Stromal cell of bone marrow (primary cell): ENCODE measurements around the gene HOXA5.

ENCODE experiments used
- DNase-seq: peaks from one replicate; pipeline ENCODE4 v3.0.0-alpha.2; 2012; ENCODE audit warnings: low read depth

Gene HOXA5

DNA sequence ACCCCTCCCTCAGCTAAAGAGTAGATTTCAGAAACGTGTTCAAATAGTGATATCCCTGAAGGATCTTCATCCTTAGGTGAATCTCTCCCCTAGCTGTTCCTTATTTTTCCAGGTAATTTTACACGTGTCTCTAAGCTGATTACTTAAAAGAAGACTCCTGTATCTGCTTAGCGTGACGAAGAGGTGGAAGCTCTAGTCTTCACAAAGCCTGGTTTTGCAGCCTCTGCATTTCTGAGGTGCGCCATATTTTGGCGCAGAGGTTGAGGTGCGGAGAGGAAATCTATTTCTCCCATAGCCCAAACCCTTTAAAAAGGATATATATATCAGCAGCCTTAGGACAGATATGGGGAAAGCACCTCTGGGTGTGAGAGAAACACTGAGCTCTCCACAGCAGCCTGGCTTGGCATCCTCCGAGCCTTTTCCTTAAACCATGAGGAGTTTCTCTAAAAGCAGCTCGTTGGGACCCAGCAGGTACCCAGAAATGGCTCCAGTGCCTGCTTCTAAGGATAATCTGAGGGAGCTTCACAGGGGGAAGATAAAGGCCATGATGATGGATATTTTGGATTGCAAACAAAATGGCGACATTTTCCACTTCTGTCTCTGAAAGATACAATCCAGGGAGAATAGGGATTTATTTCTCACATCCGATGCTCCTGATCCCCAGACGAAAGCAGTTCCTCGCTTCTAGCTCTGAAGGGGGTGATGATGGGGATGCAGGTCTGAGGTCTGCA, 38.0 kb downstream of the HOXA5 start:
- no peak for DNase-seq

- DNase-seq, result no peak
Observed at GRCh38 chr7:27104341-27105058, 39.0 kb downstream of the HOXA5 start.

DNA sequence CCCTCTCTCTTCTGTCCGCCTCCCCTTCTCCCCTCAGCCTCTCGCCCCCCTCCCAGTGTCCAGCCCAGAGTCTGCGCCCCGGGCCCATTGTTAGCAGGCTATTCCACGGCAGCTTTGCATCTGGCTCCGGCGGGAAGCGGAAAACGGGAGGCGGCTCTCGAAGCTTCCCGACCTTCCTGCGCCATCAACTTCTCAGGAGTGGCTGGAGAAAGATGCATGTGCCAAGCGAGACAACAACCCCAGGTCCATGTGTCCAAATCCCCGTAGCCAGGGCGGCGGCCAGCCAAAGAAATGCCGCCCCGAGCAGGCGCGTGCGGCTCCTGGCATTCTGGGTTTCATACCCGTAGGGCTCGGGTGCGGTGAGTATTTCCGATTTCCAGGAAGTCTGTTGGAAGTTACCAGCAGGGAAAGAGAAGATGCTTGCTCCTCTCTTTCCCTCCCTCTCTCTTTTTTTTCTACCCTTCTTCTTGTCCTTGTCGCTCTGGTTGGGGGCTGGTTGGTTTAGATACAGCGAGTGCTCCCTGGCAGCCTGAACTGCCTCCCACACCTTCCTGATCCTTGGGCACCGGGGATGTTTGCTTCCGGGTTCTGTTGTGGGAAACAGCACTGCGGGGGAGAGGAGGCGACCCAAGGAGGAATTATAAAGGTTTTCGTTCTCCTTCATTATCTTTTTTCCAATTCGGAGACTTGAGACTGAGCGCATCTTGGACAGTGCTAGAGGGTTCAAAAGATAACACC, 39.8 kb downstream of the HOXA5 start:
- no peak for DNase-seq

DNA sequence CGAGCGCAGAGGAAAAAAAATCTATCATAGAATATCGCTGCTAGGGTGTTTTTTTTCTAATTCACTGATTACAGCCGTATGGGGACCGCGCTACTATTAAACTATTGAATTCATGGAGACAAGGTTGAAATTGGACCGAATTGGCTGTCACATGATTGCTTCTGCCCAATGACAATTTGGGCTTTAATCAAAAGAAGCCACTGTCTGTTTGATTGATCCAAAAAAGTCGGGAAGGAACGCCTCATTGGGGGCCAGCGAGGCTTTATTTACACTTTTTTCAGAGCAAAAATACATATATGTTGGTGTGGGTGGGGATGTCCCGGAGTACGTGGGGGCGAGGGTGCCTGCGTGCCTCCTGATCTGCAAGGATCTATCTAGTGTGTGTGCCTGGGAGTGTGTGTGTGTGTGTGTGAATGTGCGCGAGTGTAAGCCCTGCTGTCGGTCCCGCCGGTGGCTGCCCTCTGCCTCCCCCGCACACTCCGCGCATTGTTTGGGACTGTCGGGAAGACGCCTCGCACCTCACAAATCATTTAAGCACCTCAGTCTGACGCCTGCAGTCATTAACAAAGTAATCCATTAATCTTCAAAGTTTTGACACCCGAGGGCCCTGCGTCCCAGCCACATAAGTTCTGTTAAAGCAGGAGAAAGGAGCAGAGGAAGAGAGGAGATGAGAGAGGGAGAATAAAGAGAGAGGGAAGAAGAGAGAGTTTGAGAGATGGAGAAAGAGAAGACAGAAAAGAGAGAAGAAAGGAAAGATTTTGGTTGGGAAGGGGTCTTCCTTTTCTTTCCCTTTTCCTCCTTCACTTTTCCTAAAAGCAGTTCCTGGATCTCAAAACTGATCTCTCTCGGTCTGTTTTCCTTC, 40.7 kb downstream of the HOXA5 start, which contains the start of gene HOXA2:
Gene HOXA2 (minus strand): TSS at position 103 of the 862 bp plus-strand sequence. CDS start 183 bp downstream, outside the sequence.
- DNase-seq, result no peak

GRCh38 chr7:27101957-27102580, 41.4 kb downstream of the HOXA5 start:
- no peak for DNase-seq

DNA sequence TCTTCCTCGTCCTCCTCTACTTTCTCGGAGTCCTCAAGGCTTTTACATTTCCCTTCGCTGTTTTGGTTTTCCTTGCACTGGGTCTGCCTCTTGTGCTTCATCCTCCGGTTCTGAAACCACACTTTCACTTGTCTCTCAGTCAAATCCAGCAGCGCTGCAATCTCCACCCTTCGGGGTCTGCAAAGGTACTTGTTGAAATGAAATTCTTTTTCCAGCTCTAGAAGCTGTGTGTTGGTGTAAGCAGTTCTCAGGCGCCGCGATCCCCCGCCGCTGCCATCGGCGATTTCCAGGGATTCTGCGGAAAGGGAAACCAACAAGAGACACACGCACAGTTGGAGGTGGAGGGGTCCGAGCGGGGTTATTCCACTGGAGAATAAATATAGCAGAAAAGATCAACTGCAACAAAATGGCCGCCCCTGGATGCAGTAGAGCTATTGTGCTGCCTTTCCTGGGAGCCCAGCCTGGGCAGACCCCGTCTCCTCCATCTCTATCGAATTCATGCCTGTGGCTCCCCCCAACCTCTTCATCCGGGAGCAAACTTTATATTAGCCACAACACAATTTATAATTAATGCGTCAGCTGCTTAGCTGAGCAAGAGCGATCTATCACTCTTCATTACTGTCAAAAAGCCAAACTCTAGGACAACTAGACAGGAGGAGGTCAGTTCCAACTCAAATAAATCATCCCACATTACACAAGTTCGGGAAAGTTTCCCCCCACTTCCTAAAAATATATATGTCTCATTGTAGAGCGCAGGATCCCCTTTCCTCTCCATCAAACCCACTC, 42.1 kb downstream of the HOXA5 start:
- no peak for DNase-seq

DNA sequence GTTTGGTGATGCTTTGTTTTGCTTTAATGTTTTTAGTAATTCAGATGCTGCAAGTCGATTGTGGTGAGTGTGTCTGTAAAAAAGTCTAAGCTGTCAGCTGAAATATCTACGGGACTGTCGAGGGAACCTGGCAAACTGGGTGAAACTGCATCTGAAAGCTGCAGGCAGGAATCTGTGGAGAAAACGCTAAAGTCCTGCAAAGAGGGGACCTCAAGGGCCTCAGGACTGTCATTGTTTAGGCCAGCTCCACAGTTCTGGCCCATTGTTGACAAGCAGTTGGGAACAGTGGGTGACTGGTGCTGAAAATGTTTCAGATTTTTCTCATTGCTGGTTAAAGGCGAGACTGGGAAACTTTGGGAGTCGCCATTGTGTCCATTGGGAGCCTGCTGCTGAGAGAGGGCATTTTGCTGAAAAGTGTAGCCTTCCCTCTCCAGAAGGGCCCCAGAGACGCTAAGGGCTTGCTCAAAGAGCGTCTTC, 42.7 kb downstream of the HOXA5 start:
- no peak for DNase-seq

GRCh38 chr7:27099453-27100370, 43.8 kb downstream of the HOXA5 start:
- no peak for DNase-seq

- peak; percentile 63 for DNase-seq
Observed at GRCh38 chr7:27098578-27099451, 44.7 kb downstream of the HOXA5 start.

DNA sequence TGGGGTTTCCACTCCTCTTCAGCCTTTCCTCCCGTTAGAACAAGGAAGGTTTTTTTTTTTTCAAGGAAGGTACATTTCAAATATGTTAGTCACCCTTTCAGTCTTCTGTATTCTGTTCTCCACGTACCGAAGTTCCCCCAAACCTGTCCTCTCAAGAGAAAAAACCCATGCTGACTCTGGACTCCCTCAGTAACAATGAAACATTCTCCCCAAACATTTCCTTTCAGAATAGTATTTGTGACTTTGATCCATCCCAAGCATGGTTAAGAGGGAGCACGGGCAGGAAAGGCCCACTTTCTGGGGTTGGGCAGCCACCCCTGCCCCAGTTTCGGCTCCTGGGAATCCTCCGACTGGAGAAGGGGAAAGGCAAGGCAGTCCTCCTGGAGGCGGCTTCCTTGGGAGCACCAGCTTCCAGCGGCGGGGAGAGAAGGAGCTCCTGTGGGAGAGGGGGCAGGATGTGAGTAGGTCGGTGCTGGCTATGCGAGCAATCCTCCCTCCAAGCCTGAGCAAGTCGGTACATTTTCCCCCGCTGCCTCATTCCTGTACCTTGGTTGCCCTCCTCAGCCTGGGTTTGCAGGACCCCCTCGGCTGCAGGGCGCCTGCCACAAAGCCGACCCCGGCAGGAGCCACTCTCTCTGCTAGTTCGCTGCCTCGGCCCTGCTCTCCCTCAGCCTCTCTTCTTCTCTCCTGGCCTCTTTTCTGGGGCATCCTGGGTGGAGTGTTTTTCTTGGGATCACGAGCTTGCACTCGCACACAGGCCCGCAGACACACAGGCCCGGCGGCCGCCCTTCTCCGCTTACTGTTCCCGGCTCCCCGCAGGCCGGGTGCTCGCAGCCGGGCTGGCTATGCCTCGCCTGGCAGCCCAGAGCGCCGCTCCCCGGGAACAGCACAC, 45.5 kb downstream of the HOXA5 start:
- DNase-seq, result no peak

DNA sequence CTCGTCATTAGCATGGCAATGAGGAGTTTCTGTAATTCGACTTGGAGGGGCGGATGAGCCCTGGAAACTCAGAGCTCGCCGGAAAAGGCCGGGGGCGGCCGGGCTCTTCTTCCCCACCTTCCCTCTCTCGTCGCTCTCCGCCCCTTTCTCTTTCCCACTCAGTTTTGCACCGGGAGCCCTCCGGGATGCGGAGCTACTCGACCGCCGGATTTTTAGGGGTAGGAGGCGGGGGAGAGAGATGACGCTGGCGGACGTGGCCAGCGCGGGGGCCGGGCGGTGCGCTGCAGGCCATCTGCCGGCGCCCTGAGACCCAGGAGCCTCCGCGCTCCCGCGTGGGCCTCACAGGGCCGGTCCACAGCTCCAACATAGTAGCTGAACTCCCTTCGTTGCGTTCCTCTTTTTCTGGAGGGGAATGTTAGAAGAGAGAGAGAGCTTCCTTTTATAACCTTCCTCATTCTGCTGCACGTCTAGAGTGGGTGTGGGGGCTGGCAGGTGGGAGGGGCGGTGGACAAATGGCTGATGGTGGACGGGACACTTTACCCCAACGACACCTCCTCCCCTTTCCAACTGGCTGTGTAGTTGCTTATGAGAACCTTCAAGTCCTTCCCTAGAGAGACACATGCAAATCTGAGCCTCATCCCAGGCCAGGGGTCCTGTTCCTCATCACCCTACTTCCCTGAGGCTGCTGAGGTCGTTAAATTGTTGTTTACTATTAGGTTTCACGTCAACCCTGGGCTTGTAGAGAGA, 46.5 kb downstream of the HOXA5 start:
- DNase-seq, result no peak

- DNase-seq, result peak; percentile 80
Observed at GRCh38 chr7:27095897-27096767, 47.3 kb downstream of the HOXA5 start, which contains the start of gene HOXA1. Gene HOXA1, minus strand, starts transcription at chr7:27096000. Its CDS starts 88 bp downstream, at chr7:27095912.

DNA sequence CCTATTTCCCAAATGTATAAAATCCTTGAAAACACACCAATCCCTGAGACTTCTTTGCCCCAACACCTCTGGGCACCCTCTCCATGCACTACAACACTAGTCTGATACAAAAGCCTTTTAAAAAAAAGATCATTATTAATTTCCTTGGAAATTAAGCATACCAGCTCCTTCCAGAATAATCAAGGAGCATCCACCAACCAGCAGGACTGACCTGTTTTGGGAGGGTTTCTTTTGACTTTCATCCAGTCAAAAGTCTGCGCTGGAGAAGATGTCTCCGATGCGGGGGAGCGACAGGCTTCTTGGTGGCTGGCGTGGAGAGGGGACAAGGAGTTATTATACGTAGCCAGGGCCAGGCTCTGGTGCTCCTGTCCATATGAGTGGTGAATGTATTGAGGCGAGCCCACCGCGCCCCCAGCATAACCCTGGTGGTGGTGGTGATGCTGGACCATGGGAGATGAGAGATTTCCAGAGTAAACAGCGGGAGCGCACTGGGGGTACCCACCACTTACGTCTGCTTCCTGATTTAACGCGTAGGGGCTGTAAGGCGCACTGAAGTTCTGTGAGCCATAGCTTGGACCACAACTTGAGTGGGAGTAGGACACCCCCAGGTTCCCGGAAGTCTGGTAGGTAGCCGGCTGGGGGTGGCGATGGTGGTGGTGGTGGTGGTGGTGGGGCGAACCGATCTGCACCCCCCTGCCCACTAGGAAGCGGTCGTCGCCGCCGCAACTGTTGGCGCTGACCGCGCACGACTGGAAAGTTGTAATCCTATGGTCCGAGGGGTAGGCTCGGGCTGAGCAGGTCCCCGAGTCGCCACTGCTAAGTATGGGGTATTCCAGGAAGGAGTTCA, 48.2 kb downstream of the HOXA5 start:
- no peak for DNase-seq

GRCh38 chr7:27094304-27095049, 49.0 kb downstream of the HOXA5 start:
- DNase-seq, result no peak
